ENCODE results near the gene ALS2. TPM values are rescaled to one million over a fixed set of nuclear protein-coding genes. Genes with fewer than 3 reads are reported as not detected.

The ALS2 gene
- 36.1 and 38.1 TPM in 2 replicates for total RNA-seq

GRCh38 chr2:201780674-201781493 is at the start of gene ALS2:
Gene ALS2 (minus strand): TSS chr2:201780933. CDS start chr2:201768885, 12,048 bp downstream.

GRCh38 chr2:201806442-201807170 is 25.9 kb upstream of the ALS2 start, which contains the start of gene CDK15:
Gene CDK15 (plus strand): TSS chr2:201806537. CDS start chr2:201806665, 128 bp downstream.

GRCh38 chr2:201698588-201699226 is 82.0 kb downstream of the ALS2 start, which contains the start of gene MPP4:
Gene MPP4 (minus strand): TSS chr2:201698644. CDS start chr2:201693954, 4,690 bp downstream.

Small RNA genes within 50 kb of the gene (small RNA-seq; reads per million reads assigned to genes)
- gene RF00019, result not detected
- not detected for gene UBE2V1P11

Other genes with a start within 250 kb of the ALS2 start
- gene TMEM237, start 137.4 kb downstream of the ALS2 start, total RNA-seq, result 34.6 and 41.8 TPM in 2 replicates
- 0.73 and 0.97 TPM in 2 replicates for gene MPP4, start 82.3 kb downstream of the ALS2 start, total RNA-seq
- 2.8 and 4.7 TPM in 2 replicates for gene CDK15, start 25.6 kb upstream of the ALS2 start, total RNA-seq

Measured in hair follicle dermal papilla cell (primary cell).